ENCODE data around the gene EPM2AIP1. TPM values are rescaled to one million over a fixed set of nuclear protein-coding genes. Genes with fewer than 3 reads are reported as not detected.

The EPM2AIP1 gene
- total RNA-seq, 1 donor from 2014 or later, result 22.4 TPM

DNA sequence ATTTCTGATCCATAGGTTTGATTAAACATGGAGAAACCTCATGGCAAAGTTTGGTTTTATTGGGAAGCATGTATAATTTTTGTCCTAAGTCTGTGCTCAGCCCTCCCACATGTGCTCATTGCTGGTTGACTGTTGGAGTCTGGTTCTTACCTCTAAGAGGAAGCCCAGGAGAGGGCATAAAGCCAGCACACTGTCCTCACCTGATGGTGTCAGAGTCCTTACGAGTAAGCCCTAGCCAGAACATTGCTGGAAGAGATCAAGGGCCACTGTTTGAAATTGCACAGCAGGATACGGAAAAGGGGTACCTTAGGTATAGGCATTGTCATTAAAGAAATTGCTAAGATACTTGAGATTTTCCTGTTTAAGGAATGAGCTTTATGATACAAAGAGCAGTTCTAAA is 21.7 kb upstream of the EPM2AIP1 start:
- Histone ChIP-seq H3K27ac (ENCODE audit: low read depth, low read length) (no peak overlapping the region), H3K4me1 (ENCODE audit: control insufficient read depth in 3 of 3, insufficient read depth in 3 of 3, low read length in 3 of 3) (no peaks in the 10 kb centered on the region), H3K36me3 (ENCODE audit: control insufficient read depth in 3 of 3, insufficient read depth in 3 of 3, low read length in 3 of 3) (peaks cover 32 to 73% (median 66%) of the 10 kb centered on the region in 3 donors), H3K9ac (ENCODE audit: low read depth in 1 of 3, low read length in 3 of 3) (no peak overlapping the region), H3K9me3 (ENCODE audit: control insufficient read depth in 3 of 3, low read length in 3 of 3) (no peaks in the 10 kb centered on the region), H3K4me3 (ENCODE audit: low read length in 3 of 3) (no peak overlapping the region), H3K27me3 (ENCODE audit: control insufficient read depth in 3 of 3, insufficient read depth in 3 of 3, low read length in 3 of 3) (no peaks in the 10 kb centered on the region)

DNA sequence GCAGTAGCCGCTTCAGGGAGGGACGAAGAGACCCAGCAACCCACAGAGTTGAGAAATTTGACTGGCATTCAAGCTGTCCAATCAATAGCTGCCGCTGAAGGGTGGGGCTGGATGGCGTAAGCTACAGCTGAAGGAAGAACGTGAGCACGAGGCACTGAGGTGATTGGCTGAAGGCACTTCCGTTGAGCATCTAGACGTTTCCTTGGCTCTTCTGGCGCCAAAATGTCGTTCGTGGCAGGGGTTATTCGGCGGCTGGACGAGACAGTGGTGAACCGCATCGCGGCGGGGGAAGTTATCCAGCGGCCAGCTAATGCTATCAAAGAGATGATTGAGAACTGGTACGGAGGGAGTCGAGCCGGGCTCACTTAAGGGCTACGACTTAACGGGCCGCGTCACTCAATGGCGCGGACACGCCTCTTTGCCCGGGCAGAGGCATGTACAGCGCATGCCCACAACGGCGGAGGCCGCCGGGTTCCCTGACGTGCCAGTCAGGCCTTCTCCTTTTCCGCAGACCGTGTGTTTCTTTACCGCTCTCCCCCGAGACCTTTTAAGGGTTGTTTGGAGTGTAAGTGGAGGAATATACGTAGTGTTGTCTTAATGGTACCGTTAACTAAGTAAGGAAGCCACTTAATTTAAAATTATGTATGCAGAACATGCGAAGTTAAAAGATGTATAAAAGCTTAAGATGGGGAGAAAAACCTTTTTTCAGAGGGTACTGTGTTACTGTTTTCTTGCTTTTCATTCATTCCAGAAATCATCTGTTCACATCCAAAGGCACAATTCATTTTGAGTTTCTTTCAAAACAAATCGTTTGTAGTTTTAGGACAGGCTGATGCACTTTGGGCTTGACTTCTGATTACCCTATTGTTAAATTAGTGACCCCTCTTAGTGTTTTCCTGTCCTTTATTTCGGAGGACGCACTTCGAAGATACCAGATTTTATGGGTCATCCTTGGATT is 674 bp upstream of the EPM2AIP1 start, which contains the start of gene MLH1:
MLH1 (plus strand) TSS at position 193 of the 958 bp plus-strand sequence; CDS start at position 223, 30 bp downstream.
- peaks cover 14 to 15% (median 15%) of the 10 kb centered on the region in 3 donors for H3K36me3 ChIP-seq (ENCODE audit: control insufficient read depth in 3 of 3, insufficient read depth in 3 of 3, low read length in 3 of 3)
- H3K4me1 ChIP-seq (ENCODE audit: control insufficient read depth in 3 of 3, insufficient read depth in 3 of 3, low read length in 3 of 3), result peaks cover 33 to 53% (median 42%) of the 10 kb centered on the region in 3 donors
- H3K9me3 ChIP-seq (ENCODE audit: control insufficient read depth in 3 of 3, low read length in 3 of 3), result no peaks in the 10 kb centered on the region

DNA sequence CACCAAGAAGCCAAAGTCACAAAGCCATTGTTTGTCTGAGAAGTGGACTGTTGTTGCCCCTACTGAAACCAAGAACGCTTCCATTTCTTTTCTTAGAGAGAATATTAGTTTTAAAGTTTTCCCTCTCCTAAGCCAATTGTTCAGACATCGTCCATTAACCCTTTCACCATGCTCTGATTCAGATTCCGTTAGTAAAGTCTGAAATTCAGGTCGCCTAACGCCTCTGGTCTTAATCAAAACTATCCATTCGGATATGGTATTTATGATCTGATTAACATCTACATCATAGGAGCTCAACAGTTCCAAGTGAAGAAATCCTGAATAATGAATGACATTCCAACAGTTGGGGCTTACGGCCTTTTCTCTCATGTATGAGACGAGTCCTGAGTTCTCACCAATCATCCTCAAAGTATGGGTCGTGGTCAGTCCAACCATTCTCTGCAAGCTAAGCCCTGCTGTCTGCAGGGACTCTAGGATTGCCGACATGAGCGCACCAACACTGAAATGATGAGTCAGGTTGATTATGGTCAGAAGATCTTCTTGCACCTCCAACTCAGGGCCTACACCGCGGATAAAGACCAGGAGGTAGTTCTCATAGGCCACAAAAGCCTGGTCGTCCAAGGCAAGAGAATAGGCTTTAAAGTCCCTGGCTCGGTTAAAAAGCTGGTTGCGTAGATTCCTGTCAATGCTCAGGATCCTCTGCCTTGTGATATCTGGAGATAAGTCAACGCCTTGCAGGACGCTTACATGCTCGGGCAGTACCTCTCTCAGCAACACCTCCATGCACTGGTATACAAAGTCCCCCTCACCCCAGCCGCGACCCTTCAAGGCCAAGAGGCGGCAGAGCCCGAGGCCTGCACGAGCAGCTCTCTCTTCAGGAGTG is 767 bp downstream of the EPM2AIP1 start:
- peaks cover 5 to 14% (median 6%) of the 10 kb centered on the region in 3 donors for H3K36me3 ChIP-seq (ENCODE audit: control insufficient read depth in 3 of 3, insufficient read depth in 3 of 3, low read length in 3 of 3)
- no peaks in the 10 kb centered on the region for H3K27me3 ChIP-seq (ENCODE audit: control insufficient read depth in 3 of 3, insufficient read depth in 3 of 3, low read length in 3 of 3)
- H3K27ac ChIP-seq (ENCODE audit: low read depth, low read length), result peak overlapping the region; percentile 98
- peaks cover 32 to 51% (median 49%) of the 10 kb centered on the region in 3 donors for H3K4me1 ChIP-seq (ENCODE audit: control insufficient read depth in 3 of 3, insufficient read depth in 3 of 3, low read length in 3 of 3)
- no peaks in the 10 kb centered on the region for H3K9me3 ChIP-seq (ENCODE audit: control insufficient read depth in 3 of 3, low read length in 3 of 3)
- peak overlapping the region; percentile 92 to 99 (median 93) for H3K4me3 ChIP-seq (ENCODE audit: low read length in 3 of 3)
- peak overlapping the region; percentile 92 to 97 (median 96) for H3K9ac ChIP-seq (ENCODE audit: low read depth in 1 of 3, low read length in 3 of 3)

More for the DNA sequence above, 674 bp upstream of the EPM2AIP1 start, which contains the start of gene MLH1:
- peak within 1 kb of the TSS; percentile 92 to 99 (median 93) for H3K4me3 ChIP-seq (ENCODE audit: low read length in 3 of 3)
- peak within 1 kb of the TSS; percentile 98 for H3K27ac ChIP-seq (ENCODE audit: low read depth, low read length)
- no peaks in the 10 kb centered on the region for H3K27me3 ChIP-seq (ENCODE audit: control insufficient read depth in 3 of 3, insufficient read depth in 3 of 3, low read length in 3 of 3)
- H3K9ac ChIP-seq (ENCODE audit: low read depth in 1 of 3, low read length in 3 of 3), result peak within 1 kb of the TSS; percentile 92 to 97 (median 96)

DNA sequence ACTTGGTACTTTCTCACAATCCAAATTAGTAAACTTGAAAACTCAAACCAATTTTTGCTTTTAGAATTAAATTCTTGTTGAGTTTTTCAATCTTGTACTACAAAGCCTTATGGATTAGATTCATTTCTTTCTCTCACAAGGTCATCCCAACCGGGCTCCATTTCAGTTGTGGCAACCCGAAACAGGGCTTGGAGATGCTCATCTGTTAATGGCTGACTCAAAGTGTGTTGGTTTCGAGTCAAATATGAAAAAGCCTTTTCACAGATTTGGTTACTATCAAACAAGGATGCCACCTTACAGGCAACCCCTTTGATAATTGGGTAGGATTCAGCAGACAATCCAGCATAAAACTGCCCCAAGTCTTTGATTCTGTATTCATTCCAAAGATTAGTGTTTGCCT is 1.8 kb downstream of the EPM2AIP1 start:
- no peaks in the 10 kb centered on the region for H3K9me3 ChIP-seq (ENCODE audit: control insufficient read depth in 3 of 3, low read length in 3 of 3)
- H3K4me1 ChIP-seq (ENCODE audit: control insufficient read depth in 3 of 3, insufficient read depth in 3 of 3, low read length in 3 of 3), result peaks cover 24 to 42% (median 42%) of the 10 kb centered on the region in 3 donors
- H3K9ac ChIP-seq (ENCODE audit: low read depth in 1 of 3, low read length in 3 of 3), result peak overlapping the region; percentile 92 to 97 (median 96)
- peak overlapping the region; percentile 98 for H3K27ac ChIP-seq (ENCODE audit: low read depth, low read length)
- H3K27me3 ChIP-seq (ENCODE audit: control insufficient read depth in 3 of 3, insufficient read depth in 3 of 3, low read length in 3 of 3), result no peaks in the 10 kb centered on the region
- peaks cover 9 to 18% (median 10%) of the 10 kb centered on the region in 3 donors for H3K36me3 ChIP-seq (ENCODE audit: control insufficient read depth in 3 of 3, insufficient read depth in 3 of 3, low read length in 3 of 3)
- peak overlapping the region; percentile 92 to 99 (median 93) for H3K4me3 ChIP-seq (ENCODE audit: low read length in 3 of 3)

DNA sequence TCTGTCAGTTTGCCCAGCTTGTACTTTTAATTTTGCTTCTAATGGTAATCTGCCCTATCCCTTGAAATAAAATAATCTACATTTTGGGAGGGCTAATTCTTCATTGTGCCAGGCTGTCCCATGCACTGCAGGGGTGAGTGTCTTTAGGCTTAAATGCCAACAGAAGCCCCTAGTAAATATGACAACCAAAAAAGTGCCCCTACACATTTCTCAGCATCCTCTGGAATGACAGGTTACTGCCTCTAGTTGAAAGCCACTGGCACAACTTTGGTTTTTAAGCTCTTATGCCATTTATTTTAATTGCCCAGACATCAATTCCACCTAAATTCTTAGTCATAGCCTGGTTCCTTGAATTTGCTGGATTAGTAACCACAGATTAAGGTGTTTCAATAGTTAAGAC is 3.4 kb downstream of the EPM2AIP1 start:
- Histone ChIP-seq H3K27me3 (ENCODE audit: control insufficient read depth in 3 of 3, insufficient read depth in 3 of 3, low read length in 3 of 3) (no peaks in the 10 kb centered on the region), H3K4me3 (ENCODE audit: low read length in 3 of 3) (peak overlapping the region in 2 of 3 donors; percentile 8 to 54), H3K4me1 (ENCODE audit: control insufficient read depth in 3 of 3, insufficient read depth in 3 of 3, low read length in 3 of 3) (peaks cover 24 to 42% (median 42%) of the 10 kb centered on the region in 3 donors), H3K27ac (ENCODE audit: low read depth, low read length) (no peak overlapping the region), H3K36me3 (ENCODE audit: control insufficient read depth in 3 of 3, insufficient read depth in 3 of 3, low read length in 3 of 3) (peaks cover 14 to 33% (median 19%) of the 10 kb centered on the region in 3 donors), H3K9ac (ENCODE audit: low read depth in 1 of 3, low read length in 3 of 3) (peak overlapping the region; percentile 35 to 48 (median 42)), H3K9me3 (ENCODE audit: control insufficient read depth in 3 of 3, low read length in 3 of 3) (no peaks in the 10 kb centered on the region)

DNA sequence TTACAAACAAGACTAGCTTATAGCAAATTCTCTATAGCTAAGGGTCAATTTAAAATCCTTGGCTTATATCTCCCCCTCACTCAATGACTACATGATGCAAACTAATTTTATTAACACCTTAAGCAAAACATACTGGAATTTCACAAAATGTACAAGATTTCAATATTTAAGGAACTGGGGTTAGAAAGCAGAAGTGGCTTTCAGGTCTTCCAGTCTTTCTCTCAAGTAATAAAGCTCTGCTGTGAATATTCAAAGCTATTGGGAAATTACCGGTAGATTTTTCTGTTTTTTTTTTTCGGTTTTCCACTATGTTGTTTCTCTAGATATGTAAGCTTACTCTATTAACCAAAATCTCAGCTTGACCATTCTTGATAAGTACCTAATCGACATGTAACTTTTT is 3.9 kb downstream of the EPM2AIP1 start:
- no peak overlapping the region for H3K27ac ChIP-seq (ENCODE audit: low read depth, low read length)

DNA sequence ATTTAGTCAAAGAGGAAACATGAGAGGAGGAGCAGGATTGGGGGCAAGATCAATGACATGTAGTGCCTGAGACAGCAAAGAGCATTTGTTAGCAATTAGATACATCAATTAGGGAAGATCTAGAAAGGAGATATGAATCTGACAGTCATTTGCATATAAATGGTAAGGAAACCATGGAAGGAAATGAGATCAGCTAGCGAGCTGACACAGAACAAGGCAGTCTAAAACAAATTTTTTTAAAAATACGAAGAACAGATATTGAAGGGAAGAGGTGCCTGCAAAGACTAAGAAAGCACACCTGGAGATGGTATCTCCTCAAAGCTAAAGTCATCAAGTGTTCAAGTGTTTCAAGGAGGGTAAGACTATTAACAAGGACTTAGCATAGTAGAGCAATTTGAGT is 4.6 kb downstream of the EPM2AIP1 start:
- no peaks in the 10 kb centered on the region for H3K9me3 ChIP-seq (ENCODE audit: control insufficient read depth in 3 of 3, low read length in 3 of 3)
- peaks cover 24 to 38% (median 32%) of the 10 kb centered on the region in 3 donors for H3K4me1 ChIP-seq (ENCODE audit: control insufficient read depth in 3 of 3, insufficient read depth in 3 of 3, low read length in 3 of 3)
- H3K27me3 ChIP-seq (ENCODE audit: control insufficient read depth in 3 of 3, insufficient read depth in 3 of 3, low read length in 3 of 3), result no peaks in the 10 kb centered on the region
- peaks cover 17 to 39% (median 27%) of the 10 kb centered on the region in 3 donors for H3K36me3 ChIP-seq (ENCODE audit: control insufficient read depth in 3 of 3, insufficient read depth in 3 of 3, low read length in 3 of 3)
- H3K27ac ChIP-seq (ENCODE audit: low read depth, low read length), result no peak overlapping the region
- H3K9ac ChIP-seq (ENCODE audit: low read depth in 1 of 3, low read length in 3 of 3), result no peak overlapping the region
- H3K4me3 ChIP-seq (ENCODE audit: low read length in 3 of 3), result no peak overlapping the region

More for the DNA sequence above, 3.9 kb downstream of the EPM2AIP1 start:
- peak overlapping the region in 1 of 3 donors; percentile 42 for H3K9ac ChIP-seq (ENCODE audit: low read depth in 1 of 3, low read length in 3 of 3)
- peaks cover 17 to 33% (median 24%) of the 10 kb centered on the region in 3 donors for H3K36me3 ChIP-seq (ENCODE audit: control insufficient read depth in 3 of 3, insufficient read depth in 3 of 3, low read length in 3 of 3)
- H3K9me3 ChIP-seq (ENCODE audit: control insufficient read depth in 3 of 3, low read length in 3 of 3), result no peaks in the 10 kb centered on the region
- H3K4me1 ChIP-seq (ENCODE audit: control insufficient read depth in 3 of 3, insufficient read depth in 3 of 3, low read length in 3 of 3), result peaks cover 24 to 38% (median 36%) of the 10 kb centered on the region in 3 donors
- H3K27me3 ChIP-seq (ENCODE audit: control insufficient read depth in 3 of 3, insufficient read depth in 3 of 3, low read length in 3 of 3), result no peaks in the 10 kb centered on the region
- H3K4me3 ChIP-seq (ENCODE audit: low read length in 3 of 3), result peak overlapping the region in 2 of 3 donors; percentile 8 to 54

DNA sequence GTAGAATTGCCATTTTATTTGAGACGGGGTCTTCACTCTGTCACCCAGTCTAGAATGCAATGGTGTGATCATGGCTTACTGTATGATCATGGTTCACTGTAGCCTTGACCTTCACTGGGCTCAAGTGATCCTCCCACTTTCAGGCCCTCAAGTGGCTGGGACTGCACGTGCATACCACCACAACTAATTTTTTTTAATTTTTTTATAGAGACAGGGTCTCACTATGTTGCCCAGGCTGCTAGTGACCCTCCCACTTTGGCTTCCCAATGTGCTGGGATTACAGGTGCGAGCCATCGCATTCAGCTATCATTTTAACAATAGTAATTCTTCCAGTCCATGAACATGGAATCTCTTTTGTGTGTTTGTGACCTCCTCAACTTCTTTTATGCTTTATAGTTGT is 11.9 kb downstream of the EPM2AIP1 start:
- Histone ChIP-seq H3K27ac (ENCODE audit: low read depth, low read length) (no peak overlapping the region), H3K4me3 (ENCODE audit: low read length in 3 of 3) (no peak overlapping the region), H3K36me3 (ENCODE audit: control insufficient read depth in 3 of 3, insufficient read depth in 3 of 3, low read length in 3 of 3) (peaks cover 16 to 32% (median 27%) of the 10 kb centered on the region in 3 donors), H3K27me3 (ENCODE audit: control insufficient read depth in 3 of 3, insufficient read depth in 3 of 3, low read length in 3 of 3) (no peaks in the 10 kb centered on the region), H3K9me3 (ENCODE audit: control insufficient read depth in 3 of 3, low read length in 3 of 3) (no peaks in the 10 kb centered on the region), H3K4me1 (ENCODE audit: control insufficient read depth in 3 of 3, insufficient read depth in 3 of 3, low read length in 3 of 3) (no peaks in the 10 kb centered on the region), H3K9ac (ENCODE audit: low read depth in 1 of 3, low read length in 3 of 3) (no peak overlapping the region)

DNA sequence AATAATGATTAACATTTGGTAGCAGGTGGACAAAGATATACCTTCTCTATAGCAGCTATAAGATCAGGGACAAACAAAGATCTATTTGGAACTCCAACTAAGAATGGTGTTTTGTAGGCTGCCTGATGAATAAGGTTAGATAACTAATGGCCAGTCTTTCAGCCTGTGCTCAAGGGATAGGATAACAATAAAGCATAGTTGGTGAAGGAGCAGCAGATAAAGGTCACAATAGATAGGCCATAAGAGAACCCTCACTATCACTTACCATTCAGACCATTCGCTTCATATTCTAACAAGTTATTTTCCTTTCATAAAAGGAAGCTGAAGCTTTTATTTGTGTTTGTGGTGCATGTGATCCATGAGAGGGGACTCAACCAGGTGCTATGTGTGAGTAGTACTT is 19.8 kb downstream of the EPM2AIP1 start:
- no peak overlapping the region for H3K27ac ChIP-seq (ENCODE audit: low read depth, low read length)
- no peak overlapping the region for H3K9ac ChIP-seq (ENCODE audit: low read depth in 1 of 3, low read length in 3 of 3)
- H3K4me3 ChIP-seq (ENCODE audit: low read length in 3 of 3), result no peak overlapping the region
- H3K9me3 ChIP-seq (ENCODE audit: control insufficient read depth in 3 of 3, low read length in 3 of 3), result no peaks in the 10 kb centered on the region
- no peaks in the 10 kb centered on the region for H3K4me1 ChIP-seq (ENCODE audit: control insufficient read depth in 3 of 3, insufficient read depth in 3 of 3, low read length in 3 of 3)
- H3K36me3 ChIP-seq (ENCODE audit: control insufficient read depth in 3 of 3, insufficient read depth in 3 of 3, low read length in 3 of 3), result no peaks in the 10 kb centered on the region
- no peaks in the 10 kb centered on the region for H3K27me3 ChIP-seq (ENCODE audit: control insufficient read depth in 3 of 3, insufficient read depth in 3 of 3, low read length in 3 of 3)

Measured in skeletal muscle tissue (tissue), 4 donors.